HEK293T (cell line): ENCODE data around the gene STX16.
"Not testable (repeated sequence)": the region's sequence is repeated elsewhere in the genome, so short reads cannot be mapped to it uniquely, and the experiment has no call there.

Source experiments
- CTCF ChIA-PET: fragments of 350-600 bp; formaldehyde crosslinking; extraction: SDS; loops from one replicate; lab custom pipeline; 2021; ENCODE audit warnings: antibody characterized with exemption, inconsistent platforms; lab: Yijun Ruan, JAX
- POLR2A ChIA-PET: fragments of 350-600 bp; formaldehyde crosslinking; extraction: SDS; loops from one replicate; lab custom pipeline; 2020; ENCODE audit warnings: antibody characterized with exemption, inconsistent platforms; lab: Yijun Ruan, JAX
- DNase-seq: peaks from one replicate; pipeline ENCODE4 v3.0.0; 2012; ENCODE audit warnings: mixed read lengths; ENCODE audit errors: extremely low spot score
- ARNT ChIP-seq: fragments of 450-650 bp; IDR thresholded peaks from 2 replicates; pipeline ENCODE4 v1.6.1; 2017; ENCODE audit warnings: mild to moderate bottlenecking
- BHLHE40 ChIP-seq: fragments of 450-650 bp; IDR thresholded peaks from 2 replicates; pipeline ENCODE4 v1.6.1; 2016; ENCODE audit warnings: mild to moderate bottlenecking, moderate library complexity, borderline replicate concordance
- CTBP1 ChIP-seq: fragments of 450-650 bp; IDR thresholded peaks from 2 replicates; pipeline ENCODE4 v1.6.1; 2016; ENCODE audit warnings: borderline replicate concordance
- ELF4 ChIP-seq: fragments of 450-650 bp; IDR thresholded peaks from 2 replicates; pipeline ENCODE4 v1.6.1; 2017; ENCODE audit warnings: antibody characterized with exemption
- FOXA1 ChIP-seq: fragments of 450-650 bp; IDR thresholded peaks from 2 replicates; pipeline ENCODE4 v1.6.1; 2016; ENCODE audit warnings: mild to moderate bottlenecking
- FOXK2 ChIP-seq: fragments of 450-650 bp; IDR thresholded peaks from 2 replicates; pipeline ENCODE4 v1.6.1; 2016; ENCODE audit warnings: mild to moderate bottlenecking
- FOXM1 ChIP-seq: fragments of 450-650 bp; IDR thresholded peaks from 2 replicates; pipeline ENCODE4 v1.6.1; 2017; ENCODE audit warnings: mild to moderate bottlenecking, borderline replicate concordance
- HDGF ChIP-seq: fragments of 450-650 bp; IDR thresholded peaks from 2 replicates; pipeline ENCODE4 v1.6.1; 2017; ENCODE audit warnings: antibody characterized with exemption, borderline replicate concordance
- L3MBTL2 ChIP-seq: fragments of 450-650 bp; conservative IDR thresholded peaks from 2 replicates; pipeline ENCODE4 v1.6.1; 2016; ENCODE audit warnings: mild to moderate bottlenecking
- LEF1 ChIP-seq: fragments of 450-650 bp; IDR thresholded peaks from 2 replicates; pipeline ENCODE4 v1.6.1; 2017; ENCODE audit warnings: mild to moderate bottlenecking, borderline replicate concordance
- NFRKB ChIP-seq: fragments of 450-650 bp; IDR thresholded peaks from 2 replicates; pipeline ENCODE4 v1.6.1; 2016; ENCODE audit warnings: mild to moderate bottlenecking, moderate library complexity
- SP1 ChIP-seq: fragments of 450-650 bp; IDR thresholded peaks from 2 replicates; pipeline ENCODE4 v1.6.1; 2017
- SUZ12 ChIP-seq: fragments of 450-650 bp; IDR thresholded peaks from 2 replicates; pipeline ENCODE4 v1.6.1; 2016; ENCODE audit warnings: mild to moderate bottlenecking
- TARDBP ChIP-seq: fragments of 450-650 bp; IDR thresholded peaks from 2 replicates; pipeline ENCODE4 v1.6.1; 2016
- ZNF384 ChIP-seq: fragments of 450-650 bp; IDR thresholded peaks from 2 replicates; pipeline ENCODE4 v1.6.1; 2016
- TF ChIP-seq, protein P1 (sequence below): fragments of 450-650 bp; IDR thresholded peaks from 2 replicates; pipeline ENCODE4 v1.6.1; 2016

The STX16 gene

DNA sequence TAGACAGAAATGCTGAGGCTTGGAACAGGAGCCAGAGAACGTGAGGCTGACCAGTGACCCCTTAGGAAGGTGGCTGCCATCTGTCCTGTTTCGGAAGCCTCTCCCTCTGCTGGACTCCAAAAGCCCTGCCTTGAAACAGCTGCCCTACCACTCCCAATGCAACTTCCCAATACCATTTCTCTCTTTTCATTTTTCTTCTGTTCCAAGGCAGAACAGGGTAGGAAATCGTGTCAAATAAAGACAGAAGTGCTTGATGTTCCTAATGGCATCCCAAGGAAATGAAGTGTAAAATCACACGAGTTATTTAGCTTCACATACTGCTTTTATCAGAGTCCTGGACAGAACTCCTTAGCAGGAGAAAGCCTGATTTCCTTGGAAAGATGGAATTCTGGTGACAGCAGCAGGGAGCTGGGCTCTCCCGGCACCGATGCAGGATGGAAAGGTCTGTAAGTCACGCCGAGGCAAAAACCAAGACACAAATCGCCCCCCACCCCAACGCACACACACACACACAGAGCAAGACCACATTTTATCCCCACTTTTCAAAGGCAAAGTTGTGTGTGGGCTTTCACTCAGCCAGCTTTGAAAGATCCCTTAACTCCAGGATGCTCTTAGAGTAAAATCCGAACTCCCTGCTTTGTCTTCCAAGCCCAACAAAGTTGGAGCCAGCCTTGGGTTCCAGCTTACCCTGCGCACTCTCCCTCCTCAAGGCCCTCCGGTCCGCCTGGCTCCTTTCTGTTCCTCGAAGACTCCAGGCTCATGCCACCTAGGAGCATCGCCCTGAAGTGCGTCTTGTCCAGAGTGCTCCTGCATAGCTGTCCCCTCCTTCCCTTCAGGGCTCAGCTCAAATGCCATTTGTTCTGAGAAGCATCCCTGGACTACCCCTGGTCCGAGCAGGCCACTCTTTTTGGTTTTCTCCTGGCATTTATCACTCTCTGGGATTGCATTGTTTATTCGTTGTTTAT, 11.6 kb upstream of the STX16 start:
- DNase-seq, result no peak
- CTCF ChIA-PET, result interaction anchor here (0.6 kb wide), 1 partner anchor 20 kb away, joined by 4 read pairs; no protein-coding TSS in a partner anchor
- POLR2A ChIA-PET, result interaction anchor here (0.9 to 1.1 kb wide), 2 partner anchors 12 to 13 kb away, joined by 3 to 4 read pairs; partner anchors contain the start of gene STX16
- TF ChIP-seq LEF1 (no peak), SUZ12 (no peak), NFRKB (no peak), TARDBP (no peak), FOXM1 (no peak), L3MBTL2 (no peak), SP1 (no peak), ARNT (no peak), ELF4 (no peak), FOXA1 (no peak), ZNF384 (no peak), BHLHE40 (no peak), HDGF (no peak), FOXK2 (no peak), CTBP1 (no peak)
- TF ChIP-seq, protein P1, sequence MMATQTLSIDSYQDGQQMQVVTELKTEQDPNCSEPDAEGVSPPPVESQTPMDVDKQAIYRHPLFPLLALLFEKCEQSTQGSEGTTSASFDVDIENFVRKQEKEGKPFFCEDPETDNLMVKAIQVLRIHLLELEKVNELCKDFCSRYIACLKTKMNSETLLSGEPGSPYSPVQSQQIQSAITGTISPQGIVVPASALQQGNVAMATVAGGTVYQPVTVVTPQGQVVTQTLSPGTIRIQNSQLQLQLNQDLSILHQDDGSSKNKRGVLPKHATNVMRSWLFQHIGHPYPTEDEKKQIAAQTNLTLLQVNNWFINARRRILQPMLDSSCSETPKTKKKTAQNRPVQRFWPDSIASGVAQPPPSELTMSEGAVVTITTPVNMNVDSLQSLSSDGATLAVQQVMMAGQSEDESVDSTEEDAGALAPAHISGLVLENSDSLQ, result no peak

DNA sequence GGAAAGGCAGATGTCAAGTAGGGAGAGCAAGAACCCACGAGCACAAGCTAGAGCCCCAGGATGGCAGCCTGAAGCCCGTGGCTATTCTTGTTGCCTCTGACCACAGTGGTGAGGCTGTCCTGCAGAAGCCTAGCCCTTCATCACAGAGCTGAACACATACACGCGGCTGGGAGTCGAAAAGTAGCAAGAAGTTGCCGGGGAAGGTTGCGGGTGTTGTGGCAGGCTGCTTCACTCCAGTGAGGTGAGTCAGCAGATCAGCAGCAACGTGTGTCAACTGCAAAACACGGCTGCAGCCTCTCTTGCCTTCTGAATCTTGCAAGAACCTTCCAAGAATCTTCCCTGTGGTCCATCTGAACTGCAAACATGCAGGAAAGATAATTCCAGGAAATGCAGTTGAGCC, 10.6 kb upstream of the STX16 start:
- POLR2A ChIA-PET, result interaction anchor here (0.8 kb wide), 1 partner anchor 9 kb away, joined by 3 read pairs; no protein-coding TSS in a partner anchor
- DNase-seq, result no peak
- CTCF ChIA-PET, result no interaction called here
- TF ChIP-seq CTBP1, result no peak
- TF ChIP-seq SUZ12, result no peak
- no peak for TF ChIP-seq TARDBP
- no peak for TF ChIP-seq FOXA1
- TF ChIP-seq NFRKB, result no peak
- TF ChIP-seq FOXM1, result no peak
- TF ChIP-seq BHLHE40, result no peak
- TF ChIP-seq L3MBTL2, result no peak
- TF ChIP-seq FOXK2, result no peak
- TF ChIP-seq, protein P1, result no peak
- no peak for TF ChIP-seq LEF1
- no peak for TF ChIP-seq ZNF384
- no peak for TF ChIP-seq ELF4

DNA sequence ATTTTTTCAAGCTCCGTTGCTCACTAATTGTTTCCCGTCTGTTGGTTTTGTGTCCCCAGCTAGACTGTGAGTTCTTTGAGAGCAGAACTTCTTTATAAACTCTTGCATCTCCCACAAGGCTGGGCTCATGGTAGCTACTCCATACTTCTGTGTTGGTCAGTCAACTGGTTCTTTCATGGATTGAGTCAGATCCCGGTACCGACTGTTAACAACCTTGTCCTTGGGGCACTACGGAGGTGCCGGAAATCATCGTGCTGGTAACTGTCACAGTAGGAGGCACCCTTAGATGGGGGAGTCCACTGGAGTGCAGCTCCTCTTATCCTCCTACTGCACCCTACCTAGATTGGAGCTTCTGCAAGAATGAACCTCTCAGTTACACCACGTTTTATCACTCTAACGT, 8.6 kb upstream of the STX16 start:
- ChIA-PET POLR2A (interaction anchor here (1.7 kb wide), 1 partner anchor 9 kb away, joined by 9 read pairs; the partner anchor contains the start of gene STX16), CTCF (no interaction called here)
- TF ChIP-seq TARDBP, result no peak
- no peak for TF ChIP-seq NFRKB
- TF ChIP-seq L3MBTL2, result no peak
- no peak for TF ChIP-seq BHLHE40
- TF ChIP-seq ZNF384, result no peak
- no peak for TF ChIP-seq CTBP1
- TF ChIP-seq SUZ12, result no peak
- TF ChIP-seq, protein P1, result no peak
- TF ChIP-seq LEF1, result no peak
- no peak for TF ChIP-seq FOXA1
- no peak for TF ChIP-seq FOXK2
- no peak for TF ChIP-seq FOXM1

DNA sequence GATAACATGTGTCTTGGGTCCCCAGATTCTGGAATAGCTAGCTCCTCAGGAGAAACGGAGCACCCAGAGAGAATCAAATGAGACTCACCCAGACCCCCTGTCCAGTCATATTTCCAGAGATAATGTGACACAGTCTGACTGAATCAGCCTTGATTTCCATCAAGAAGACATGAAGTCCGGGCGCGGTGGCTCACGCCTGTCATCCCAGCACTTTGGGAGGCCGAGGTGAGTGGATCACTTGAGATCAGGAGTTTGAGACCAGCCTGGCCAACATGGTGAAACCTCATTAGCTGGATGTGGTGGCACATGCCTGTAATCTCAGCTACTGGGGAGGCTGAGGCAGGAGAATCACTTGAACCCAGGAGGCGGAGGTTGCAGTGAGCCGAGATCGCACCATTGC, 8.2 kb upstream of the STX16 start:
- CTCF ChIA-PET, DNase-seq: not testable (repeated sequence)
- POLR2A ChIA-PET, result interaction anchor here (1.7 kb wide), 1 partner anchor 8 kb away, joined by 9 read pairs; the partner anchor contains the start of gene STX16

More for the DNA sequence above, 8.6 kb upstream of the STX16 start:
- DNase-seq, result no peak

DNA sequence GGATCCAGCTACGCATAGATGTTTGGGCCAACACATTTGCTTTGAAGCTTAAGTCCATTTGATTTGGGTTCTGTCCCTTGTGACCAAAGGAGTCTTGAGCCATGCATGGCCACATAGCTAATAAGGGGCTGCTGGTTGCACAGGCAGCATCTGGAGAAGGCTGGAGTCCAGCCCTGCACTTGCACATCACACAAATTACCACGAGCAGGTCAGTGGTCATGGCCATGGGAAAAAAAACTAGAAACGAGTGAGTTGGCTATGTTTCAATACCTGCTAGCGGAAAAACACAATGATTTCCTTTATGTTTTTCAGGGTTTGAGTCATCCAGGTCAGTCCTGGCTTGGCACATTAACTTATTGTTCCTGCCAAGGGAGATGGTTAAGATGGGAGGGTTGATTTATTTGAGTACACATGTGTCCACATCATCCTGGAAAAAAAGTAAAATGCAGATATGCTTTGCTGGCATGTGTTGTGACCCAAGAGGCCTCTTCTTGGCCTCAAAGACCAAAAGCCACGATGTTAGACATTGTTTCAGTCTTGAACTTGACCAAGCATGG, 5.6 kb upstream of the STX16 start:
- POLR2A ChIA-PET, result no interaction called here

More for the DNA sequence above, 5.6 kb upstream of the STX16 start:
- DNase-seq, result no peak
- CTCF ChIA-PET, result interaction anchor here (0.6 kb wide), 1 partner anchor 43 kb away, joined by 7 read pairs; no protein-coding TSS in a partner anchor
- TF ChIP-seq CTBP1 (no peak), ARNT (no peak), TARDBP (no peak), FOXM1 (no peak), HDGF (no peak), FOXA1 (no peak), BHLHE40 (no peak), SP1 (no peak), SUZ12 (no peak), LEF1 (no peak), ZNF384 (no peak)
- TF ChIP-seq, protein P1, result no peak
